ENCODE data around the gene TOMM5. TPM values are rescaled to one million over a fixed set of nuclear protein-coding genes. Genes with fewer than 3 reads are reported as not detected.

The TOMM5 gene
- polyA plus RNA-seq, 2 of the 4 experiments (the other 2 are of a cell fraction), result 338 to 339 TPM

GRCh38 chr9:37587521-37587920 lies 4.9 kb downstream of the TOMM5 start:
- H3K9me3 ChIP-seq, result no peaks in the 10 kb centered on the region
- H3K27ac ChIP-seq, result no peak overlapping the region
- no peak for FAIRE-seq
- ChIA-PET CTCF (interaction anchor here (1.4 kb wide), 1 partner anchor 106 kb away, joined by 7 read pairs; no protein-coding TSS in a partner anchor), POLR2A (no interaction called here)
- no peak for DNase-seq (ENCODE audit: low read depth in 1 of 2, low spot score in 1 of 2)
- TF ChIP-seq HES2 (IDR thresholded peaks at IDR 0.05) (no peak), JUNB (IDR thresholded peaks at IDR 0.05) (no peak), SREBF2 (IDR thresholded peaks at IDR 0.05) (no peak), ATOH8 (CRISPR knock-in tag; IDR thresholded peaks at IDR 0.05; ENCODE audit: low read depth) (no peak), MAFK (IDR thresholded peaks at IDR 0.05; ENCODE audit: partially characterized antibody) (peak; percentile 72)
- no peak for ATAC-seq
- 93% methylated on average over 4 of the region's 4 CpGs for WGBS (ENCODE audit: missing lambda C conversion rate)
- no peak overlapping the region for H3K4me2 ChIP-seq
- H3K4me3 ChIP-seq, result no peak overlapping the region
- peaks cover 18% of the 10 kb centered on the region for H3K4me1 ChIP-seq

GRCh38 chr9:37583522-37584121 lies 8.8 kb downstream of the TOMM5 start:
- H3K27ac ChIP-seq, result no peak overlapping the region
- no peak overlapping the region for H3K4me2 ChIP-seq
- WGBS (ENCODE audit: missing lambda C conversion rate), result 77% methylated on average over 3 of the region's 3 CpGs
- ATAC-seq (no peak), FAIRE-seq (no peak), DNase-seq (ENCODE audit: low read depth in 1 of 2, low spot score in 1 of 2) (no peak)
- H3K9me3 ChIP-seq, result no peaks in the 10 kb centered on the region
- ChIA-PET CTCF (interaction anchor here (0.7 to 2.5 kb wide), 6 partner anchors 9 to 104 kb away, joined by 3 to 8 read pairs (median 5); partner anchors contain the start of gene TOMM5), POLR2A (interaction anchor here (1.2 to 1.6 kb wide), 2 partner anchors 8 to 9 kb away, joined by 5 to 6 read pairs; partner anchors contain the start of gene TOMM5)
- TF ChIP-seq BCL3 (IDR thresholded peaks at IDR 0.05) (no peak), USF2 (IDR thresholded peaks at IDR 0.05) (no peak), MAFK (IDR thresholded peaks at IDR 0.05; ENCODE audit: partially characterized antibody) (no peak), CBX2 (IDR thresholded peaks at IDR 0.05; ENCODE audit: borderline replicate concordance, low read depth) (no peak), CBX8 (IDR thresholded peaks at IDR 0.05) (no peak), FOSB (CRISPR knock-in tag; IDR thresholded peaks at IDR 0.05) (no peak), PHF8 (IDR thresholded peaks at IDR 0.05; ENCODE audit: borderline replicate concordance, low read depth) (no peak), HEYL (CRISPR knock-in tag; IDR thresholded peaks at IDR 0.05) (no peak), KDM5A (IDR thresholded peaks at IDR 0.05) (no peak), ESRRA (IDR thresholded peaks at IDR 0.05; ENCODE audit: borderline replicate concordance, low read length) (no peak), E2F6 (IDR thresholded peaks at IDR 0.05; ENCODE audit: borderline replicate concordance, low read depth) (no peak), MAX (IDR thresholded peaks at IDR 0.05) (no peak), FOSL2 (IDR thresholded peaks at IDR 0.05) (no peak), FOSL2 (CRISPR knock-in tag; IDR thresholded peaks at IDR 0.05) (no peak)
- H3K4me3 ChIP-seq, result no peak overlapping the region
- H3K4me1 ChIP-seq, result no peaks in the 10 kb centered on the region

GRCh38 chr9:37582548-37583157 lies 9.7 kb downstream of the TOMM5 start:
- Histone ChIP-seq H3K9me3 (no peaks in the 10 kb centered on the region), H3K4me2 (no peak overlapping the region), H3K4me1 (no peaks in the 10 kb centered on the region), H3K4me3 (no peak overlapping the region), H3K27ac (no peak overlapping the region)
- 57% methylated on average over 6 of the region's 6 CpGs for WGBS (ENCODE audit: missing lambda C conversion rate)
- FAIRE-seq (peak; percentile 92), DNase-seq (ENCODE audit: low read depth in 1 of 2, low spot score in 1 of 2) (peak; percentile 43 to 78), ATAC-seq (peak; percentile 78; a peak in 5 of 6 replicates)
- CTCF ChIA-PET, result interaction anchor here (0.7 to 2.5 kb wide), 4 partner anchors 8 to 14 kb away, joined by 3 to 8 read pairs (median 6); partner anchors contain the start of gene TOMM5
- POLR2A ChIA-PET, result interaction anchor here (0.9 kb wide), 1 partner anchor 12 kb away, joined by 3 read pairs; no protein-coding TSS in a partner anchor
- TF ChIP-seq SMC3 (IDR thresholded peaks at IDR 0.05), result peak; percentile 48
- TF ChIP-seq CHD4 (IDR thresholded peaks at IDR 0.05; ENCODE audit: borderline replicate concordance), result no peak
- peak; percentile 59 to 65 for TF ChIP-seq RAD21 (conservative IDR thresholded peaks at IDR 0.05 in 1 of 2, IDR thresholded peaks at IDR 0.05 in 1 of 2)
- peak; percentile 69 for TF ChIP-seq CTCF (IDR thresholded peaks at IDR 0.05)
- TF ChIP-seq FOSB (CRISPR knock-in tag; IDR thresholded peaks at IDR 0.05), result 0 out of 2 replicates have a peak, but pooled peaks have one; percentile 18

Data from A549 (cell line).